MCF 10A (cell line): ENCODE measurements around the gene ATXN7L1. TPM values are rescaled to one million over a fixed set of nuclear protein-coding genes. Genes with fewer than 3 reads are reported as not detected.

ENCODE experiments used
- BruUV-seq: library from RNA; stranded (reverse); fragments of 400-500 nt; replicated peaks from 2 replicates; lab custom pipeline; 2021; lab: Mats Ljungman, UMichigan
- CTCF ChIA-PET: fragments of 300-600 bp; sonication (Branson Sonifier 250); formaldehyde crosslinking; extraction: SDS; loops from one replicate; lab custom pipeline; 2021; ENCODE audit warnings: antibody characterized with exemption, inconsistent platforms; lab: Yijun Ruan, JAX
- POLR2A ChIA-PET: fragments of 300-600, 350-650 bp; sonication (Branson Sonifier 250); formaldehyde crosslinking; extraction: SDS; loops from one replicate; lab custom pipeline; 2020; ENCODE audit warnings: antibody characterized with exemption, inconsistent platforms; lab: Yijun Ruan, JAX
- DNase-seq: peaks from one replicate; pipeline ENCODE4 v3.0.0-alpha.2; 2018; ENCODE audit not compliant: unreplicated experiment
- H3K27ac Mint-ChIP-seq: one replicate; pipeline ENCODE4 v1.8.0; 2022; ENCODE audit warnings: mild to moderate bottlenecking, low read depth, mixed read lengths; ENCODE audit not compliant: unreplicated experiment
- H3K27me3 Mint-ChIP-seq: one replicate; pipeline ENCODE4 v1.8.0; 2022; ENCODE audit warnings: mixed read lengths; ENCODE audit not compliant: insufficient read depth, unreplicated experiment
- H3K36me3 Mint-ChIP-seq: one replicate; pipeline ENCODE4 v1.8.0; 2022; ENCODE audit warnings: mild to moderate bottlenecking, moderate library complexity, mixed read lengths; ENCODE audit not compliant: insufficient read depth, unreplicated experiment
- H3K4me1 Mint-ChIP-seq: one replicate; pipeline ENCODE4 v1.8.0; 2022; ENCODE audit warnings: mixed read lengths; ENCODE audit not compliant: insufficient read depth, unreplicated experiment
- H3K4me3 Mint-ChIP-seq: one replicate; pipeline ENCODE4 v1.8.0; 2022; ENCODE audit warnings: mild to moderate bottlenecking, moderate library complexity, mixed read lengths; ENCODE audit not compliant: unreplicated experiment
- H3K9me3 Mint-ChIP-seq: one replicate; pipeline ENCODE4 v1.8.0; 2022; ENCODE audit warnings: mixed read lengths; ENCODE audit not compliant: unreplicated experiment
- CTCF ChIP-seq: fragments of 200-600 bp; IDR thresholded peaks from one replicate; pipeline ENCODE4 v1.8.0; 2022; ENCODE audit warnings: antibody characterized with exemption, mild to moderate bottlenecking; ENCODE audit not compliant: unreplicated experiment
- intact Hi-C: fragments of 100-400 bp; cut with micrococcal nuclease; formaldehyde crosslinking; loops from 2 replicates; pipeline ENCODE4 v1.14.1; 2022
- total RNA-seq: library from RNA; stranded (reverse); gene quantifications from 2 replicates; pipeline ENCODE4 v1.2.3, GENCODE V29; 2022

The ATXN7L1 gene
- total RNA-seq, 1 experiment from 2014 or later, result 10.0 TPM

GRCh38 chr7:105897999-105898398, 21.6 kb upstream of the ATXN7L1 start:
- Mint-ChIP-seq H3K9me3 (no peaks in the 10 kb centered on the region), H3K4me3 (no peak overlapping the region), H3K4me1 (no peaks in the 10 kb centered on the region), H3K27me3 (no peaks in the 10 kb centered on the region), H3K27ac (no peak overlapping the region), H3K36me3 (no peaks in the 10 kb centered on the region)
- TF ChIP-seq CTCF, result no peak
- ChIA-PET CTCF (interaction anchor here (1.1 to 1.7 kb wide), 3 partner anchors 9 to 145 kb away, joined by 3 to 4 read pairs (median 4); no protein-coding TSS in a partner anchor), POLR2A (no interaction called here)
- BruUV-seq, result no TSS peak
- intact Hi-C loops, result no loop called here
- no peak for DNase-seq

GRCh38 chr7:105896407-105896911, 20.1 kb upstream of the ATXN7L1 start:
- intact Hi-C loops, result no loop called here
- H3K27me3 Mint-ChIP-seq, result no peaks in the 10 kb centered on the region
- H3K4me1 Mint-ChIP-seq, result no peaks in the 10 kb centered on the region
- DNase-seq, result no peak
- CTCF ChIA-PET, result interaction anchor here (1.1 to 1.4 kb wide), 2 partner anchors 19 to 38 kb away, joined by 4 to 6 read pairs; no protein-coding TSS in a partner anchor
- H3K36me3 Mint-ChIP-seq, result no peaks in the 10 kb centered on the region
- TF ChIP-seq CTCF, result no peak
- no peak overlapping the region for H3K4me3 Mint-ChIP-seq
- no TSS peak for BruUV-seq
- H3K9me3 Mint-ChIP-seq, result no peaks in the 10 kb centered on the region
- POLR2A ChIA-PET, result no interaction called here
- no peak overlapping the region for H3K27ac Mint-ChIP-seq

GRCh38 chr7:105894131-105894530, 17.7 kb upstream of the ATXN7L1 start:
- ChIA-PET POLR2A (no interaction called here), CTCF (interaction anchor here (0.6 to 1.1 kb wide), 4 partner anchors 17 to 148 kb away, joined by 3 to 4 read pairs (median 4); no protein-coding TSS in a partner anchor)
- Mint-ChIP-seq H3K27ac (no peak overlapping the region), H3K27me3 (no peaks in the 10 kb centered on the region), H3K36me3 (no peaks in the 10 kb centered on the region), H3K4me3 (no peak overlapping the region), H3K9me3 (no peaks in the 10 kb centered on the region), H3K4me1 (no peaks in the 10 kb centered on the region)
- DNase-seq, result no peak
- no TSS peak for BruUV-seq
- intact Hi-C loops, result no loop called here
- TF ChIP-seq CTCF, result no peak

GRCh38 chr7:105892387-105892786, 16.0 kb upstream of the ATXN7L1 start:
- H3K27me3 Mint-ChIP-seq, result no peaks in the 10 kb centered on the region
- no TSS peak for BruUV-seq
- H3K9me3 Mint-ChIP-seq, result no peaks in the 10 kb centered on the region
- H3K36me3 Mint-ChIP-seq, result no peaks in the 10 kb centered on the region
- no peaks in the 10 kb centered on the region for H3K4me1 Mint-ChIP-seq
- CTCF ChIA-PET, result interaction anchor here (0.8 to 1.2 kb wide), 2 partner anchors 15 to 35 kb away, joined by 3 to 4 read pairs; no protein-coding TSS in a partner anchor
- POLR2A ChIA-PET, result interaction anchor here (0.6 kb wide), 1 partner anchor 47 kb away, joined by 3 read pairs; no protein-coding TSS in a partner anchor
- TF ChIP-seq CTCF, result no peak
- no peak for DNase-seq
- no peak overlapping the region for H3K4me3 Mint-ChIP-seq
- intact Hi-C loops, result no loop called here
- H3K27ac Mint-ChIP-seq, result no peak overlapping the region
